B cell (primary cell): Measurements from ENCODE around the gene PSTPIP1. TPM values are rescaled to one million over a fixed set of nuclear protein-coding genes. Genes with fewer than 3 reads are reported as not detected.
A peak's percentile ranks its signal among the peaks of the same experiment; 100 is the strongest.

ENCODE experiments used
- ATAC-seq: fragments of 200-7000 bp; cut with Tn5 transposase; one replicate; pipeline ENCODE4 v1.10.0; 2021; ENCODE audit warnings: low read depth, mild to moderate bottlenecking, moderate number of reproducible peaks, moderate library complexity
- CTCF ChIA-PET: fragments of 350-600 bp; sonication (Branson Sonifier 250); formaldehyde crosslinking; loops from one replicate; lab custom pipeline; 2021; ENCODE audit warnings: antibody characterized with exemption, inconsistent platforms; lab: Charles Lee
- POLR2A ChIA-PET: fragments of 350-600 bp; sonication (Branson Sonifier 250); formaldehyde crosslinking; loops from one replicate; lab custom pipeline; 2021; ENCODE audit warnings: antibody characterized with exemption; lab: Charles Lee
- DNase-seq: peaks from one replicate; pipeline ENCODE4 v3.0.0; 2013
- H2AFZ ChIP-seq: 2 replicates; pipeline ENCODE4 v1.6.1; 2012; ENCODE audit warnings: mild to moderate bottlenecking, low read depth, low read length; ENCODE audit not compliant: insufficient read depth, poor library complexity, severe bottlenecking
- H3K27ac ChIP-seq, 2 donors: 1 replicate in 1 of 2; 2 replicates in 1 of 2; pipeline ENCODE4 v1.5.1; 2012 to 2013; ENCODE audit warnings: low read length in 2 of 2, mild to moderate bottlenecking in 2 of 2, moderate library complexity in 1 of 2
- H3K27me3 ChIP-seq, 4 experiments: fragments of 200-600 bp in 1 of 4; sonication (generic) in 1 of 4; replicated peaks in 1 of 4; 1 replicate in 2 of 4; 2 replicates in 2 of 4; pipeline versions ENCODE4 v1.6.1 to v1.7.0; 2013 to 2016; ENCODE audit warnings: low read length in 3 of 4, mild to moderate bottlenecking in 2 of 4, mixed read lengths in 1 of 4, moderate library complexity in 1 of 4; ENCODE audit not compliant: insufficient read depth in 4 of 4, control insufficient read depth in 3 of 4; ENCODE audit errors: control extremely low read depth in 1 of 4
- H3K36me3 ChIP-seq, 2 experiments: replicated peaks in 1 of 2; 1 replicate in 1 of 2; 2 replicates in 1 of 2; pipeline versions ENCODE4 v1.6.1 to v1.7.1; 2013; ENCODE audit warnings: low read length in 1 of 2; ENCODE audit not compliant: insufficient read depth in 2 of 2, control insufficient read depth in 1 of 2; ENCODE audit errors: control extremely low read depth in 1 of 2, extremely low read depth in 1 of 2
- H3K4me1 ChIP-seq, 2 donors: fragments of 200-600 bp in 1 of 2; sonication (generic) in 1 of 2; 1 replicate in 1 of 2; 2 replicates in 1 of 2; pipeline versions ENCODE4 v1.5.1 to v1.6.1; 2013 to 2017; ENCODE audit warnings: low read length in 2 of 2; ENCODE audit not compliant: control insufficient read depth in 2 of 2, insufficient read depth in 2 of 2
- H3K4me2 ChIP-seq: replicated peaks from 2 replicates; pipeline ENCODE3; 2012; ENCODE audit warnings: mild to moderate bottlenecking, low read depth, low read length; ENCODE audit not compliant: poor library complexity, severe bottlenecking
- H3K4me3 ChIP-seq, 5 experiments: fragments of 200-600 bp in 1 of 5; sonication (generic) in 1 of 5; 1 replicate in 3 of 5; 2 replicates in 2 of 5; pipeline versions ENCODE4 v1.5.1 to v1.7.0; 2011 to 2016; ENCODE audit warnings: low read length in 4 of 5, mild to moderate bottlenecking in 4 of 5, low read depth in 2 of 5, control low read depth in 1 of 5, moderate library complexity in 1 of 5; ENCODE audit not compliant: insufficient read depth in 1 of 5; ENCODE audit errors: control extremely low read depth in 1 of 5, extremely low read depth in 1 of 5
- H3K79me2 ChIP-seq: fragments of 200-600 bp; sonication (generic); one replicate; pipeline ENCODE4 v1.6.0; 2016; ENCODE audit warnings: low read length; ENCODE audit not compliant: control insufficient read depth, insufficient read depth
- H3K9ac ChIP-seq: fragments of 200-600 bp; sonication (generic); 2 replicates; pipeline ENCODE4 v1.6.1; 2017; ENCODE audit warnings: mild to moderate bottlenecking, low read length, moderate library complexity
- H3K9me3 ChIP-seq, 3 donors: one replicate each; pipeline versions ENCODE4 v1.6.1 to v1.7.1; 2013; ENCODE audit warnings: low read length in 2 of 3; ENCODE audit not compliant: control insufficient read depth in 2 of 3, insufficient read depth in 1 of 3; ENCODE audit errors: control extremely low read depth in 1 of 3
- H4K20me1 ChIP-seq: 2 replicates; pipeline ENCODE4 v1.6.0; 2012; ENCODE audit warnings: mild to moderate bottlenecking, low read length; ENCODE audit not compliant: insufficient read depth, control insufficient read depth, poor library complexity, severe bottlenecking
- H3K27ac Mint-ChIP-seq: one replicate; pipeline ENCODE4 v1.8.0; 2021; ENCODE audit warnings: mixed read lengths
- H3K27me3 Mint-ChIP-seq: one replicate; pipeline ENCODE4 v1.8.0; 2021; ENCODE audit warnings: mixed read lengths
- H3K4me1 Mint-ChIP-seq: one replicate; pipeline ENCODE4 v1.8.0; 2021; ENCODE audit warnings: mixed read lengths
- H3K4me3 Mint-ChIP-seq: one replicate; pipeline ENCODE4 v1.8.0; 2021; ENCODE audit warnings: mixed read lengths
- H3K9me3 Mint-ChIP-seq: one replicate; pipeline ENCODE4 v1.8.0; 2022; ENCODE audit warnings: mixed read lengths; ENCODE audit not compliant: insufficient read depth
- EZH2 ChIP-seq: IDR thresholded peaks from 2 replicates; pipeline ENCODE4 v1.6.1; 2012; ENCODE audit warnings: borderline replicate concordance, low read depth, mild to moderate bottlenecking, moderate library complexity, low read length; ENCODE audit not compliant: insufficient read depth, poor library complexity, severe bottlenecking
- whole genome bisulfite sequencing: methylation state at CpG from one replicate; pipeline ENCODE4 v1.1.5; 2013; ENCODE audit warnings: missing lambda C conversion rate; ENCODE audit not compliant: insufficient coverage; 5-methylcytosine and 5-hydroxymethylcytosine counted together
- intact Hi-C: fragments of 100-400 bp; cut with micrococcal nuclease; formaldehyde crosslinking; loops from one replicate; pipeline ENCODE4 v1.10.0; 2022
- polyA plus RNA-seq: library from polyadenylated mRNA; depleted of rRNA; stranded (reverse); fragments of >200 nt; gene quantifications from 2 replicates; pipeline ENCODE4 v1.2.3, GENCODE V29; 2012
- total RNA-seq, 2 donors: library from RNA; stranded (reverse); fragments of 120-200 nt in 1 of 2; gene quantifications; 1 replicate in 1 of 2; 2 replicates in 1 of 2; pipeline versions ENCODE4 v1.2.3 to v1.2.4, GENCODE V29; 2013 to 2022
- TF ChIP-seq, protein P1 (sequence below): fragments of 200-600 bp; IDR thresholded peaks from one replicate; pipeline ENCODE4 v1.8.0; 2022; ENCODE audit warnings: antibody characterized with exemption, mild to moderate bottlenecking

PSTPIP1 gene
- total and polyA plus RNA-seq, 2 donors (not counting 1 experiment from before 2014, with no cell fraction given): 69.0 to 79.3 TPM

DNA sequence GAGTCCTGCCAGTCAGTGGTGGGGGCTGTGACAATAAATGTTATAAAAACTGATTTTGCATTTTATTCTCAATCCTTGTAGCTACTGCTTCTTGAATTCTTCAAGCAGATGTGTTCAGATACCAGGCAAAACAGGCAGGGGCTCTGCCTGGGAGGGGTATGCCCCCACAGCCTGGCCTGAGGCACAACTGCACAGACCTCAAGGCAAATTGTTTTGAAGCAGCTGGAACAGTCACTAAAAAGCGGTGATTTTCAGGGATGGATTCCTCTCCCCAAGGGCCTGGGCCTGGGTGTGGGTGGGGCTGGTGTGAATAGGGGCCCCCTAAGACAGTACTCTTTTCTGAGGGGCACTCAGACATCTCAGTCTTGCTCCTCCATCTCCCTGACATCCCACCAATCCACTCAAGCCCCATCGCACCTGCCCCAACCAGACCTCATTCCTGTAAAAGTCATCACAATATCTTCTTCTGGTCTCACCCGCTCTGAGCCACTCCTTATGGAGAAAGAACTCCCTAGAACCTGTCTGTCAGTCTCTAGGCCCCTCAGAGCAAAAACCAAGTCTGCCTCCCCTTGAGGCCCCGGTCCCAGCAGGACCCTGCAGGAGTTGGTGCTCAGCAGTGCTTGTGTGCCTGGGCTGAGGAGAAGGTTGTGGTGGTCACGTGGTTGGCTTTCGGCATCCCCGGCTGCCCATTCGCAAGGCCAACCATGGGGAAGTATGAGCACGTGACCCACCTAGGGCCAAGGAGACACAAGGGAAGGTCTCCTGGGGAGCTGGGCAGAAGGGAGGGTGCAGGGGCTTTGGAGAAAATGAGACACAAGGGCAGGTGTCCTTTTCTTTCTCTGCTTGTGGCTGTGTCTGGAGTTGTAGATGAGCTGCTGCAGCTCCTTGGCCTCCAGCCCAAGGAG, 2.9 kb upstream of the PSTPIP1 start:
- DNase-seq: peak; percentile 9
- H3K4me3 Mint-ChIP-seq: no peak overlapping the region
- H3K4me1 ChIP-seq: peaks cover 43 to 55% of the 10 kb centered on the region in 2 donors
- H3K27me3 ChIP-seq: no peaks in the 10 kb centered on the region
- no peak for ATAC-seq
- H3K4me2 ChIP-seq: no peak overlapping the region
- H2AFZ ChIP-seq: no peak overlapping the region
- H3K27ac Mint-ChIP-seq: no peak overlapping the region
- intact Hi-C loops: loop anchor here (10.0 kb wide), 1 partner anchor 87 kb away; the partner anchor contains the start of gene SCAPER
- TF ChIP-seq, protein P1, sequence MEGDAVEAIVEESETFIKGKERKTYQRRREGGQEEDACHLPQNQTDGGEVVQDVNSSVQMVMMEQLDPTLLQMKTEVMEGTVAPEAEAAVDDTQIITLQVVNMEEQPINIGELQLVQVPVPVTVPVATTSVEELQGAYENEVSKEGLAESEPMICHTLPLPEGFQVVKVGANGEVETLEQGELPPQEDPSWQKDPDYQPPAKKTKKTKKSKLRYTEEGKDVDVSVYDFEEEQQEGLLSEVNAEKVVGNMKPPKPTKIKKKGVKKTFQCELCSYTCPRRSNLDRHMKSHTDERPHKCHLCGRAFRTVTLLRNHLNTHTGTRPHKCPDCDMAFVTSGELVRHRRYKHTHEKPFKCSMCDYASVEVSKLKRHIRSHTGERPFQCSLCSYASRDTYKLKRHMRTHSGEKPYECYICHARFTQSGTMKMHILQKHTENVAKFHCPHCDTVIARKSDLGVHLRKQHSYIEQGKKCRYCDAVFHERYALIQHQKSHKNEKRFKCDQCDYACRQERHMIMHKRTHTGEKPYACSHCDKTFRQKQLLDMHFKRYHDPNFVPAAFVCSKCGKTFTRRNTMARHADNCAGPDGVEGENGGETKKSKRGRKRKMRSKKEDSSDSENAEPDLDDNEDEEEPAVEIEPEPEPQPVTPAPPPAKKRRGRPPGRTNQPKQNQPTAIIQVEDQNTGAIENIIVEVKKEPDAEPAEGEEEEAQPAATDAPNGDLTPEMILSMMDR: no peak
- no peak overlapping the region for H3K4me3 ChIP-seq
- no peak overlapping the region for H3K27ac ChIP-seq
- WGBS: 88% methylated on average over 7 of the region's 9 CpGs
- peaks cover 28% of the 10 kb centered on the region for H3K79me2 ChIP-seq
- H3K9ac ChIP-seq: no peak overlapping the region
- H4K20me1 ChIP-seq: peaks cover 8% of the 10 kb centered on the region
- no peaks in the 10 kb centered on the region for H3K9me3 Mint-ChIP-seq
- ChIA-PET CTCF (no interaction called here), POLR2A (no interaction called here)
- peaks cover 56% of the 10 kb centered on the region for H3K4me1 Mint-ChIP-seq
- no peaks in the 10 kb centered on the region for H3K9me3 ChIP-seq
- no peaks in the 10 kb centered on the region for H3K27me3 Mint-ChIP-seq
- peaks cover 0 to 3% of the 10 kb centered on the region in 2 experiments for H3K36me3 ChIP-seq

DNA sequence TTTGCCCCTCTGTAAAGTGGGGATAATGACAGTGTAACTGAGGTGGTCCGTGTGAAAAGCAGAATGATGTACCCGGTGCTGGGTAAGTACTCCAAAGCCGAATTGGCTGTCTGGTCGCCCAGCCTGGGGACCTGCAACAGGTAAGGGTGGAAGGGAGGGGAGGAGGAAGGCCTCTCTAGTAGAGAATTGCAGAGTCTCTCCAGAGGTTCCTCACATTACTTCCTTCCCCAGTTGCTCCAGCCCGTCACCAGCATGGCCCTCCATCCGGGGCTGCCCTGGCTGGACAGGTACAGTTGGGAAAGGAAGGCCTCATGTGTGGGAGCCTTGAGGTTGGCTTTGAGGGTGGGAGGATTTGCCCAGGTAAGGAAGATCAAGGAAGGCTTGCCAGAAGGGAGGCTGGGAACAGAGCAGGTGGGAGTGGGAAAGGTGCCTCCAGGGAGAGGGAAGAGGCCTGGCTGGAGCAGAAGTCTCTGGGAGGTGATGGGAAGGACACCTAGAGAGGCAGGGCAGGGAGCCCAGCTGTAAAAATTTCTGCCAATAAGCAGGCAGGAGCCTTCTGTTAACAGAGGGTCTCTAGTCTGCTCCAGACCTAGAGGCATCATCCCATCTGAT, 1.7 kb upstream of the PSTPIP1 start:
- peaks cover 40% of the 10 kb centered on the region for H3K79me2 ChIP-seq
- no peak overlapping the region for H3K4me2 ChIP-seq
- Mint-ChIP-seq H3K9me3 (no peaks in the 10 kb centered on the region), H3K4me3 (peak overlapping the region; percentile 26), H3K27me3 (no peaks in the 10 kb centered on the region), H3K4me1 (peaks cover 59% of the 10 kb centered on the region), H3K27ac (peak overlapping the region; percentile 100)
- no peak overlapping the region for H3K4me3 ChIP-seq
- no peak for TF ChIP-seq EZH2
- TF ChIP-seq, protein P1: no peak
- peaks cover 4 to 9% of the 10 kb centered on the region in 2 experiments for H3K36me3 ChIP-seq
- peak; percentile 14 for DNase-seq
- H3K9me3 ChIP-seq: no peaks in the 10 kb centered on the region
- 100% methylated on average over 4 of the region's 6 CpGs for WGBS
- H4K20me1 ChIP-seq: peaks cover 10% of the 10 kb centered on the region
- no peaks in the 10 kb centered on the region for H3K27me3 ChIP-seq
- POLR2A ChIA-PET: interaction anchor here (1.1 kb wide), 1 partner anchor 31 kb away, joined by 3 read pairs; no protein-coding TSS in a partner anchor
- H2AFZ ChIP-seq: peak overlapping the region; percentile 100
- no peak for ATAC-seq
- H3K9ac ChIP-seq: no peak overlapping the region
- peaks cover 46 to 60% of the 10 kb centered on the region in 2 donors for H3K4me1 ChIP-seq
- H3K27ac ChIP-seq: no peak overlapping the region
- intact Hi-C loops: loop anchor here (10.0 kb wide), 1 partner anchor 88 kb away; the partner anchor contains the start of gene SCAPER
- CTCF ChIA-PET: interaction anchor here (0.8 to 2.3 kb wide), 3 partner anchors 20 to 58 kb away, joined by 4 to 12 read pairs (median 8); no protein-coding TSS in a partner anchor
